Measurements from ENCODE around the gene CSN3.

Gene CSN3

DNA sequence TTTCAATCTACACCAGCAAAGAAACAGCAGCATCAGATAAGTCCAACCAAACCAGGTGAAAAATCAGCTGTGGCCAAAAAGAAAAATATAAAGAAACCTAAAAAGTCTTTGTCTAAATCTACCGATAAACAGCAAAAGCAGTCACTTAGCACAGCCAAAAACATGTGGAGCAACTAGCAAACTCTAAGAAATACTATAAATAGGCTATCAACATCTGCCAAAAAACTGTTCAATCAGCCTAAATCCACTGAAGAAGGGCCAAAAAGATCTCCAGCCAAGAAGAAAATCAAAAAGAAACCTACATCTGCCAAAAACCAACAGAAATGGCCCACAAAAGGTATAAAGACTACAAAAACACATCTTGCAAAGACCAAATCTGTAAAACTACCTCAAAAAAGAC is 55.7 kb downstream of the CSN3 start:
- TF ChIP-seq, protein P1, sequence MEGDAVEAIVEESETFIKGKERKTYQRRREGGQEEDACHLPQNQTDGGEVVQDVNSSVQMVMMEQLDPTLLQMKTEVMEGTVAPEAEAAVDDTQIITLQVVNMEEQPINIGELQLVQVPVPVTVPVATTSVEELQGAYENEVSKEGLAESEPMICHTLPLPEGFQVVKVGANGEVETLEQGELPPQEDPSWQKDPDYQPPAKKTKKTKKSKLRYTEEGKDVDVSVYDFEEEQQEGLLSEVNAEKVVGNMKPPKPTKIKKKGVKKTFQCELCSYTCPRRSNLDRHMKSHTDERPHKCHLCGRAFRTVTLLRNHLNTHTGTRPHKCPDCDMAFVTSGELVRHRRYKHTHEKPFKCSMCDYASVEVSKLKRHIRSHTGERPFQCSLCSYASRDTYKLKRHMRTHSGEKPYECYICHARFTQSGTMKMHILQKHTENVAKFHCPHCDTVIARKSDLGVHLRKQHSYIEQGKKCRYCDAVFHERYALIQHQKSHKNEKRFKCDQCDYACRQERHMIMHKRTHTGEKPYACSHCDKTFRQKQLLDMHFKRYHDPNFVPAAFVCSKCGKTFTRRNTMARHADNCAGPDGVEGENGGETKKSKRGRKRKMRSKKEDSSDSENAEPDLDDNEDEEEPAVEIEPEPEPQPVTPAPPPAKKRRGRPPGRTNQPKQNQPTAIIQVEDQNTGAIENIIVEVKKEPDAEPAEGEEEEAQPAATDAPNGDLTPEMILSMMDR (IDR thresholded peaks at IDR 0.05; ENCODE audit: low read depth, low read length, missing control alignments) = no peak
- no peak overlapping the region for H3K4me3 ChIP-seq (ENCODE audit: low read depth, low read length)
- DNase-seq (ENCODE audit: low read depth) = no peak
- in situ Hi-C loops (cut with HindIII; ENCODE audit: low sequenced_read_pairs) = no loop called here

DNA sequence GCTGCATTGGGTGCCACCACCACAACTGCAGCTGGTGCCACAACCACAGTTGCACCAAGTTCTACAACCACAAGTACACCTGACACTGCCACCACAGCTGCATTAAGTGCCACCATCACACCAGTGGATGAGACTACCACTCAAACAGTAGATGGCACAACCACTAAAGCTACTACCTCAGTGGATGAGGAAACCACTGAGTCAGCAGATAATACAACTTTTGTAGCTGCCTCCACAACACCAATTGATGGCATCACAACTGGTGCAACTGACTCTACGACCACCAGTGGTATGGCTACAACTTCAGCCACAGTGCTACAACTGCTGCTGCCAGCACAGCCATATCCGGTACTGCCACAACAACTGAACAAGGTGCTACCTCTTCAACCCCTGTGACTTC is 57.2 kb downstream of the CSN3 start:
- TF ChIP-seq, protein P1 (IDR thresholded peaks at IDR 0.05; ENCODE audit: low read depth, low read length, missing control alignments) = no peak
- H3K4me3 ChIP-seq (ENCODE audit: low read depth, low read length) = no peak overlapping the region
- in situ Hi-C loops (cut with HindIII; ENCODE audit: low sequenced_read_pairs) = no loop called here
- no peak for DNase-seq (ENCODE audit: low read depth)

DNA sequence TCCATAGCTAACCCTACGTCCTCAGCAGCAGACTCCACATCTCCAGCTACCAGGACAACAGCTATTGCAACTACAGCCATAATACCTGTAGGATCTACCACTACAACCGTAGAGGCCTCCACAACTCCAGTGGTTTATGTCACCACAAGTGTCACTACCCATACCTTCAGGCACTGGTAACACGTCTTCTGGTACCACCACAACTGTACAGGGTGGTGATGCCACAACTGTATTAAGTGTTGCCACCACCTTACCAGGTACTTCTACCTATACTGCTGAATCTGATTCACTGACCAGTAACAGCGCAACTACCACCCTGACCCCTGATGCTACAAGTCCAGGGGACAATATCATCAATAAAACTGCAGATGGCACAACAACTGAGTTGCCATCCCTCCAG is 57.8 kb downstream of the CSN3 start:
- H3K4me3 ChIP-seq (ENCODE audit: low read depth, low read length) = no peak overlapping the region
- TF ChIP-seq, protein P1 (IDR thresholded peaks at IDR 0.05; ENCODE audit: low read depth, low read length, missing control alignments) = no peak
- DNase-seq (ENCODE audit: low read depth) = no peak
- in situ Hi-C loops (cut with HindIII; ENCODE audit: low sequenced_read_pairs) = no loop called here

Measured in astrocyte of the cerebellum (primary cell).